Stimulated activated CD8-positive, alpha-beta memory T cell treated with anti-CD3 and anti-CD28 coated beads, Interleukin-7, amount 100 ng/mL, for 48 hours (primary cell): Measurements from ENCODE around the gene GALE.

Experiments used
- DNase-seq, 2 donors: peaks; one replicate each; pipeline ENCODE4 v3.0.0-alpha.2; 2020; ENCODE audit warnings: low read depth in 1 of 2; ENCODE audit errors: extremely low read depth in 1 of 2

The GALE gene

GRCh38 chr1:23759277-23759676 is 41.3 kb downstream of the GALE start:
- no peak for DNase-seq

GRCh38 chr1:23757812-23758211 is 42.7 kb downstream of the GALE start:
- no peak for DNase-seq

GRCh38 chr1:23756676-23757075 is 43.9 kb downstream of the GALE start:
- DNase-seq: no peak

- DNase-seq: no peak
Observed at GRCh38 chr1:23752909-23753308, 47.6 kb downstream of the GALE start.

GRCh38 chr1:23751815-23752200 is 48.7 kb downstream of the GALE start:
- DNase-seq: no peak

GRCh38 chr1:23751050-23751814 is 49.3 kb downstream of the GALE start:
- peak in 1 of 2 donors; percentile 17 for DNase-seq

- DNase-seq: no peak
Observed at GRCh38 chr1:23748016-23748415, 52.5 kb downstream of the GALE start.
